OCI-LY7 (cell line): Measurements from ENCODE around the gene DDX23. TPM values are rescaled to one million over a fixed set of nuclear protein-coding genes. Genes with fewer than 3 reads are reported as not detected.

Experiments
- BruUV-seq: library from RNA; stranded (reverse); fragments of 400-500 nt; replicated peaks from 2 replicates; lab custom pipeline; 2021; lab: Mats Ljungman, UMichigan
- CTCF ChIA-PET: fragments of 300-600 bp; sonication (Branson Sonifier 250); formaldehyde crosslinking; loops from one replicate; lab custom pipeline; 2022; ENCODE audit warnings: antibody characterized with exemption; ENCODE audit not compliant: unreplicated experiment; lab: Charles Lee
- POLR2A ChIA-PET: fragments of 300-600 bp; sonication (Branson Sonifier 250); formaldehyde crosslinking; loops from one replicate; lab custom pipeline; 2022; ENCODE audit warnings: antibody characterized with exemption; lab: Charles Lee
- DNase-seq: peaks from one replicate; pipeline ENCODE4 v3.0.0-alpha.2; 2015; ENCODE audit warnings: low spot score
- H2AFZ ChIP-seq: fragments of 200-600 bp; sonication (generic), shearing (Covaris generic); 2 replicates; pipeline ENCODE4 v1.6.1; 2014; ENCODE audit warnings: mild to moderate bottlenecking, antibody characterized with exemption, low read length, moderate library complexity
- H3K27ac ChIP-seq: fragments of 200-600 bp; sonication (generic); 2 replicates; pipeline ENCODE4 v1.5.1; 2014; ENCODE audit warnings: mixed run types, low read depth, mild to moderate bottlenecking, moderate library complexity, low read length, inconsistent platforms; ENCODE audit not compliant: poor library complexity, severe bottlenecking
- H3K36me3 ChIP-seq: fragments of 200-600 bp; sonication (generic); 2 replicates; pipeline ENCODE4 v1.6.1; 2014; ENCODE audit warnings: mild to moderate bottlenecking, antibody characterized with exemption, low read length, moderate library complexity, mixed read lengths; ENCODE audit not compliant: insufficient read depth
- H3K4me1 ChIP-seq: fragments of 200-600 bp; sonication (generic); 2 replicates; pipeline ENCODE4 v1.5.1; 2014; ENCODE audit warnings: mild to moderate bottlenecking, low read length; ENCODE audit not compliant: insufficient read depth, poor library complexity, severe bottlenecking
- H3K4me2 ChIP-seq: fragments of 200-600 bp; sonication (generic); 2 replicates; pipeline ENCODE4 v1.6.1; 2014; ENCODE audit warnings: mild to moderate bottlenecking, low read length
- H3K4me3 ChIP-seq: fragments of 200-600 bp; sonication (generic); 2 replicates; pipeline ENCODE4 v1.5.1; 2014; ENCODE audit warnings: mild to moderate bottlenecking, low read depth, low read length; ENCODE audit not compliant: poor library complexity, severe bottlenecking
- H3K79me2 ChIP-seq: fragments of 200-600 bp; sonication (generic); 2 replicates; pipeline ENCODE4 v1.6.1; 2016; ENCODE audit warnings: low read depth, mild to moderate bottlenecking, low read length, moderate library complexity, mixed read lengths; ENCODE audit not compliant: insufficient read depth
- H3K9me2 ChIP-seq: fragments of 200-600 bp; sonication (generic); 2 replicates; pipeline ENCODE4 v1.6.1; 2016; ENCODE audit warnings: mild to moderate bottlenecking, low read length, mixed read lengths; ENCODE audit not compliant: insufficient read depth
- H3K9me3 ChIP-seq: fragments of 200-600 bp; sonication (generic); 2 replicates; pipeline ENCODE4 v1.6.1; 2014; ENCODE audit warnings: mild to moderate bottlenecking, mixed run types, low read length, mixed read lengths
- H4K20me1 ChIP-seq: fragments of 200-600 bp; sonication (generic); 2 replicates; pipeline ENCODE4 v1.6.1; 2014; ENCODE audit warnings: mild to moderate bottlenecking, antibody characterized with exemption, low read length, moderate library complexity, mixed read lengths; ENCODE audit not compliant: insufficient read depth
- EZH2phosphoT487 ChIP-seq: fragments of 200-600 bp; sonication (generic); IDR thresholded peaks from 2 replicates; pipeline ENCODE4 v1.6.1; 2018; ENCODE audit warnings: low read depth, borderline replicate concordance, mild to moderate bottlenecking, mixed run types, antibody characterized with exemption, low read length, moderate library complexity, mixed read lengths
- intact Hi-C: fragments of 100-400 bp; cut with micrococcal nuclease; formaldehyde crosslinking; loops from one replicate; pipeline ENCODE4 v1.10.0; 2022; ENCODE audit not compliant: unreplicated experiment
- total RNA-seq, 2 experiments: library from RNA; depleted of rRNA in 1 of 2; stranded (reverse); fragments of >200 nt in 1 of 2; shearing (Covaris generic) in 1 of 2; gene quantifications; 2 replicates each; pipeline ENCODE4 v1.2.3, GENCODE V29; 2014 to 2022
- TF ChIP-seq, protein P1 (sequence below): fragments of 200-600 bp; sonication (generic); conservative IDR thresholded peaks from 2 replicates; pipeline ENCODE4 v1.5.1; 2014; ENCODE audit warnings: mild to moderate bottlenecking, antibody characterized with exemption, low read length, moderate library complexity, mixed read lengths

DDX23 gene
- total RNA-seq, 2 experiments from 2014 or later, result 91.1 to 119 TPM

DNA sequence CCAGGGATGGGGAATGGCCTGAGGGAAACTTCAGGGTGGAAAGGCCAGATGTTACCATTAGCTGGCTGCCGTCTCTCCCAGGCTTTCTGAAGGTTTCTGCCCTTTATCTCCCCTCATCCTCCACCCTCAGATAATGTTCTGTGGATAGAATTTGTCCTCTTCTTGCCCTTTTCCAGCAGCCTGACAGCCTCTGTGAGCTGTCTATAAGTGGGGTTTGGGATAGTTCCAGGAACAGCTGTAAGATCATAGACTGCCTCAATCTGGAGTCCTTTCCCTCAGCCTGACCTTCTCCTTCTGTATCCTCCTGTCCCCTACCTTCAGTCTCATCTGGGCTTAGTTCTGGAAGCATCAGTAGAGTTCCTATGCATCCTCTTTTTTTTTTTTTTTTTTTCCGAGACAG, 16.5 kb upstream of the DDX23 start:
- BruUV-seq, result no TSS peak
- Histone ChIP-seq H3K9me2 (no peaks in the 10 kb centered on the region), H3K79me2 (no peaks in the 10 kb centered on the region), H2AFZ (0 out of 2 replicates have a peak overlapping the region, but pooled peaks have one; percentile 28), H3K4me3 (no peak overlapping the region), H3K9me3 (no peaks in the 10 kb centered on the region), H3K36me3 (no peaks in the 10 kb centered on the region), H3K4me2 (no peak overlapping the region), H4K20me1 (0 out of 2 replicates have a peak, but pooled peaks cover 14% of the 10 kb centered on the region), H3K27ac (no peak overlapping the region), H3K4me1 (peaks cover 21% of the 10 kb centered on the region)
- DNase-seq, result no peak
- CTCF ChIA-PET, result no interaction called here
- POLR2A ChIA-PET, result interaction anchor here (0.6 to 4.2 kb wide), 4 partner anchors 11 to 99 kb away, joined by 3 to 47 read pairs (median 8); partner anchors contain the start of gene DDX23
- intact Hi-C loops, result no loop called here
- TF ChIP-seq, protein P1, sequence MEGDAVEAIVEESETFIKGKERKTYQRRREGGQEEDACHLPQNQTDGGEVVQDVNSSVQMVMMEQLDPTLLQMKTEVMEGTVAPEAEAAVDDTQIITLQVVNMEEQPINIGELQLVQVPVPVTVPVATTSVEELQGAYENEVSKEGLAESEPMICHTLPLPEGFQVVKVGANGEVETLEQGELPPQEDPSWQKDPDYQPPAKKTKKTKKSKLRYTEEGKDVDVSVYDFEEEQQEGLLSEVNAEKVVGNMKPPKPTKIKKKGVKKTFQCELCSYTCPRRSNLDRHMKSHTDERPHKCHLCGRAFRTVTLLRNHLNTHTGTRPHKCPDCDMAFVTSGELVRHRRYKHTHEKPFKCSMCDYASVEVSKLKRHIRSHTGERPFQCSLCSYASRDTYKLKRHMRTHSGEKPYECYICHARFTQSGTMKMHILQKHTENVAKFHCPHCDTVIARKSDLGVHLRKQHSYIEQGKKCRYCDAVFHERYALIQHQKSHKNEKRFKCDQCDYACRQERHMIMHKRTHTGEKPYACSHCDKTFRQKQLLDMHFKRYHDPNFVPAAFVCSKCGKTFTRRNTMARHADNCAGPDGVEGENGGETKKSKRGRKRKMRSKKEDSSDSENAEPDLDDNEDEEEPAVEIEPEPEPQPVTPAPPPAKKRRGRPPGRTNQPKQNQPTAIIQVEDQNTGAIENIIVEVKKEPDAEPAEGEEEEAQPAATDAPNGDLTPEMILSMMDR, result no peak
- no peak for TF ChIP-seq EZH2phosphoT487

DNA sequence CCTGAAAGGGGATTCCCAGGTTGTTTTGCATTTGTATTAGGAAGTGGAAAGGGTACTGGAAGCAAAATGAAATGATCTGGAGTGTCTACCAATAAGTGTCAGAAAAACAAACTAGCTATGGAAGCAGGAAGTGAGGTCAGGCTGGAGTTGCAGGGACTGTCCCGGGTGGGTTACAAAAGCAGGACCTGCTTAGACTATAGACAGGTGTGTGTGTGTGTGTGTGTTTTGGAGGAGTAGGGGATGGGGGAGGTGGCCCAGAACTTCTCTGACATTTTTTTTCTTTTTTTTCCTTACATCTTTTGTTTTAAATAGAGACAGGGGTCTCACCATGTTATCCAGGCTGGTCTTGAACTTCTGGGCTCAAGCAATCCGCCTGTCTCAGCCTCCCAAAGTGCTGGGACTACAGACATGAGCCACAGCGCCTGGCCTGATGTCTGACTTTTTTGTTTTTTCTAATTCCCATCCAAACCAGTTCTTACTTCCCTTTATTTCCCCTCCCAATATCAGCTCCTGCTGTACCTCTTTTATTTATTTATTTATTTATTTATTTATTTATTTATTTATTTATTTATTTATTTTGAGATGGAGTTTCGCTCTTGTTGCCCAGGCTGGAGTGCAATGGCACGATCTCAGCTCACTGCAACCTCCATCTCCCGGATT, 14.2 kb upstream of the DDX23 start:
- peak overlapping the region; percentile 45 for H3K27ac ChIP-seq
- intact Hi-C loops, result no loop called here
- no peaks in the 10 kb centered on the region for H3K9me3 ChIP-seq
- H3K36me3 ChIP-seq, result 0 out of 2 replicates have a peak, but pooled peaks cover 11% of the 10 kb centered on the region
- H3K4me2 ChIP-seq, result peak overlapping the region; percentile 93
- TF ChIP-seq, protein P1, result no peak; the same call in 1 of the 2 replicates
- no peak for TF ChIP-seq EZH2phosphoT487
- BruUV-seq, result TSS peak; percentile 86
- peak overlapping the region; percentile 86 for H3K4me3 ChIP-seq
- ChIA-PET CTCF (interaction anchor here (0.5 to 1.8 kb wide), 3 partner anchors 13 to 152 kb away, joined by 3 to 6 read pairs (median 3); partner anchors contain the start of gene ARF3), POLR2A (interaction anchor here (0.7 to 4.2 kb wide), 12 partner anchors 9 to 400 kb away, joined by 3 to 47 read pairs (median 5); partner anchors contain the start of gene DDX23)
- H2AFZ ChIP-seq, result peak overlapping the region; percentile 79
- H4K20me1 ChIP-seq, result 0 out of 2 replicates have a peak, but pooled peaks cover 14% of the 10 kb centered on the region
- no peak for DNase-seq
- H3K79me2 ChIP-seq, result no peaks in the 10 kb centered on the region
- no peaks in the 10 kb centered on the region for H3K9me2 ChIP-seq
- H3K4me1 ChIP-seq, result peaks cover 31% of the 10 kb centered on the region
